ENCODE data around the gene FFAR1.

FFAR1 gene, protein sequence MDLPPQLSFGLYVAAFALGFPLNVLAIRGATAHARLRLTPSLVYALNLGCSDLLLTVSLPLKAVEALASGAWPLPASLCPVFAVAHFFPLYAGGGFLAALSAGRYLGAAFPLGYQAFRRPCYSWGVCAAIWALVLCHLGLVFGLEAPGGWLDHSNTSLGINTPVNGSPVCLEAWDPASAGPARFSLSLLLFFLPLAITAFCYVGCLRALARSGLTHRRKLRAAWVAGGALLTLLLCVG (N-terminal part only)

DNA sequence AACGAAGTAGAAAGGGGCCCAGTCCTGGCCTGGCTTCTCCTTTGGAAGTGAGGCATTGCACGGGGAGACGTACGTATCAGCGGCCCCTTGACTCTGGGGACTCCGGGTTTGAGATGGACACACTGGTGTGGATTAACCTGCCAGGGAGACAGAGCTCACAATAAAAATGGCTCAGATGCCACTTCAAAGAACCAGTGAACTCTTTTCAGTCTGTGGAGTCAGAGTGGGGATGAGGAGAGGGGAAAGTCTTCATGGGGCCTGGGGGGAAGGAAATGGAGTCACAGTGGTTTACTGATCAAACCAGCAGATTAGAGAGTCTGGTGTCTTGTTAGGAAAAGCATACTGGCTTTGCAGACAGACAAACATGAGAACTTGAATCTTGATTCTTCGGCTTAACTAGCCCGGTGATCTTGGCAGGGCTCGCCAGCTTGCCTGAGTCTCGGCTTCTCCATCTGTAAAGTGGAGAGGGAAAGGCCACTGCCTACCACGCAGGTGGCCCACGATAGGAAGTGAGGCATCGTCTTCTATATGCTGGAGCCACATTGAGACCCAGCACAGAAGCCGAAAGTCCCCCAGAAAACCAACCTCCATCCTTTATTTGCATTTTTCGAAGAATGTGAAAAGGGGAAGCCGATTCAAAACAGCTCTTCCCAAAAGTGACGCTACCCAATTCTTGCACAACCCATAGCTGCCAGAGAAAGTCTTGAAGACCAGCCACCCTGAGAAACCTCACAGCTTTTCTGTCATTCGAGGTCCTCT lies at the start of gene FFAR1:
Gene FFAR1, plus strand, starts transcription at position 732 of the 759 bp plus-strand sequence. CDS start 3,650 bp downstream, outside the sequence.
- H3K4me1 ChIP-seq (ENCODE audit: control insufficient read depth, insufficient read depth, low read length), result no peaks in the 10 kb centered on the region
- H3K27me3 ChIP-seq (replicated peaks; ENCODE audit: control insufficient read depth, insufficient read depth, low read length), result peaks cover 49% of the 10 kb centered on the region
- H3K9me3 ChIP-seq (ENCODE audit: control insufficient read depth, low read length), result no peaks in the 10 kb centered on the region
- DNase-seq (ENCODE audit: low read depth), result no peak
- no peak within 1 kb of the TSS for H3K4me3 ChIP-seq (ENCODE audit: low read length)
- no peak within 1 kb of the TSS for H3K9ac ChIP-seq (ENCODE audit: low read length)
- no peaks in the 10 kb centered on the region for H3K36me3 ChIP-seq (ENCODE audit: control insufficient read depth, insufficient read depth, low read length, severe bottlenecking)

DNA sequence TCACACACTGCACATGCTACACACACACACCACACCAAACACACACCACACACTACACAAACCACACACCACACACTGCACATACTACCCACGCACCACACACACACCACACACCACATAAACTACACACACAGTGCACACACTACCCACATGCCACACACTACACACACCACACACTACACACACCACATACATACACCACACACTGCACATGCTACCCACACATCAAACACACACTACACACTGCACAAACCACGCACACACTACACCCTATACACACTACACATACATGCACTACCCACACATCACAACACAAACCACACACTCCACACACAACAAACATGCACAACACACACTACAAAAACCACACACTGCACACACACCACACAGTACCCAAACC lies 49.8 kb upstream of the FFAR1 start:
- no peak overlapping the region for H3K4me3 ChIP-seq (ENCODE audit: low read length)
- no peak for DNase-seq (ENCODE audit: low read depth)
- no peaks in the 10 kb centered on the region for H3K36me3 ChIP-seq (ENCODE audit: control insufficient read depth, insufficient read depth, low read length, severe bottlenecking)
- H3K4me1 ChIP-seq (ENCODE audit: control insufficient read depth, insufficient read depth, low read length), result peaks cover 3% of the 10 kb centered on the region
- no peaks in the 10 kb centered on the region for H3K9me3 ChIP-seq (ENCODE audit: control insufficient read depth, low read length)
- no peak overlapping the region for H3K9ac ChIP-seq (ENCODE audit: low read length)
- H3K27me3 ChIP-seq (replicated peaks; ENCODE audit: control insufficient read depth, insufficient read depth, low read length), result peaks cover 62% of the 10 kb centered on the region

DNA sequence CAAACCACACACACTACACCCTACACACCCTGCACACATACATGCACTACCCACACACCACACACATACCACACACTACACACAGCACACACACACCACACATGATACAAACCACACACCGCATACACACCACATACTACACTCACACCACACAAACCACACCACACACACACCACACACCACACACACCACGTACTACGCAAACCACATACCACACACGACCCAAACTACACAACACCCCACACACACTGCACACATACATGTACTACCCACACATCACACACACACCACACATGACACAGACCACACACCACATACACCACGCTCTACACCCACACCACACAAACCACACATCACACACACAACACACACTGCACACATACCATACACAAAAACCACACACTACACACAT lies 49.1 kb upstream of the FFAR1 start:
- Histone ChIP-seq H3K36me3 (ENCODE audit: control insufficient read depth, insufficient read depth, low read length, severe bottlenecking) (no peaks in the 10 kb centered on the region), H3K4me3 (ENCODE audit: low read length) (no peak overlapping the region), H3K9ac (ENCODE audit: low read length) (no peak overlapping the region), H3K27me3 (replicated peaks; ENCODE audit: control insufficient read depth, insufficient read depth, low read length) (peaks cover 62% of the 10 kb centered on the region), H3K4me1 (ENCODE audit: control insufficient read depth, insufficient read depth, low read length) (peaks cover 3% of the 10 kb centered on the region), H3K9me3 (ENCODE audit: control insufficient read depth, low read length) (no peaks in the 10 kb centered on the region)
- DNase-seq (ENCODE audit: low read depth), result no peak

DNA sequence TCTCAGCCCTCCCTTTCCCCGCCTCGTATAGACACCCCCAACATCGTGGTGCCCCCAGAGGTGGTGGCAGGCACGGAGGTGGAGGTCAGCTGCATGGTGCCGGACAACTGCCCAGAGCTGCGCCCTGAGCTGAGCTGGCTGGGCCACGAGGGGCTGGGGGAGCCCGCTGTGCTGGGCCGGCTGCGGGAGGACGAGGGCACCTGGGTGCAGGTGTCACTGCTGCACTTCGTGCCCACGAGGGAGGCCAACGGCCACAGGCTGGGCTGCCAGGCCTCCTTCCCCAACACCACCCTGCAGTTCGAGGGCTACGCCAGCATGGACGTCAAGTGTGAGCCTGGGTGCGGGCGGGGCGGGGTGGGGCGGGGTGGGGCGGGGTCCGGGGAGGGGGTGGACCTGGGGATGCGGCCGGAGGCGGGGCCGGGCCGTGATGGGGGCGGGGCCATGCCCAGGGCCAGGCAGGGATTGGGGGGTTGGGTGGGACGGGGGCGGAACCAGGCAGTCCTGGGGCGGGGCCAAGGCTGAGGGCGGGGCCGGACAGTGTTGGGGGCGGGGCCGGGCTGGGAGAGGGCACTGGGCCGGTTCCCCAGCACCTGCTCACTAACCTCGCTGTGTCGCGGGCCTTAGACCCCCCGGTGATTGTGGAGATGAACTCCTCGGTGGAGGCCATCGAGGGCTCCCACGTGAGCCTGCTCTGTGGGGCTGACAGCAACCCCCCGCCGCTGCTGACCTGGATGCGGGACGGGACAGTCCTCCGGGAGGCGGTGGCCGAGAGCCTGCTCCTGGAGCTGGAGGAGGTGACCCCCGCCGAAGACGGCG lies 48.0 kb upstream of the FFAR1 start:
- H3K9ac ChIP-seq (ENCODE audit: low read length), result no peak overlapping the region
- no peaks in the 10 kb centered on the region for H3K36me3 ChIP-seq (ENCODE audit: control insufficient read depth, insufficient read depth, low read length, severe bottlenecking)
- peaks cover 58% of the 10 kb centered on the region for H3K27me3 ChIP-seq (replicated peaks; ENCODE audit: control insufficient read depth, insufficient read depth, low read length)
- peaks cover 3% of the 10 kb centered on the region for H3K4me1 ChIP-seq (ENCODE audit: control insufficient read depth, insufficient read depth, low read length)
- H3K9me3 ChIP-seq (ENCODE audit: control insufficient read depth, low read length), result no peaks in the 10 kb centered on the region
- no peak for DNase-seq (ENCODE audit: low read depth)
- no peak overlapping the region for H3K4me3 ChIP-seq (ENCODE audit: low read length)

DNA sequence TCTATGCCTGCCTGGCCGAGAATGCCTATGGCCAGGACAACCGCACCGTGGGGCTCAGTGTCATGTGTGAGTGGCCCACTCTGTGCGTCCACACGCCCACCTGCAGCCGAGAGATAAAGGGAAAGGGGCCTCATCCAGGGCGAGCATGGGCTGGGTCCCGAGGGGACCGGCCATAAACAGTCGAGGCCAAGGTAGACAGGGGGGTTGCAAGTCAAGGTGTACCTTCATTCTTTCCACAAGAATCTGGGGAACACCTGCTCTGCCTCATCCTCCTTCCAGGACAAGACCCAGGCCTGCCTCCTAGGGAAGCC lies 47.4 kb upstream of the FFAR1 start:
- H3K4me3 ChIP-seq (ENCODE audit: low read length), result no peak overlapping the region
- H3K9me3 ChIP-seq (ENCODE audit: control insufficient read depth, low read length), result no peaks in the 10 kb centered on the region
- H3K27me3 ChIP-seq (replicated peaks; ENCODE audit: control insufficient read depth, insufficient read depth, low read length), result peaks cover 57% of the 10 kb centered on the region
- H3K9ac ChIP-seq (ENCODE audit: low read length), result no peak overlapping the region
- DNase-seq (ENCODE audit: low read depth), result no peak
- H3K36me3 ChIP-seq (ENCODE audit: control insufficient read depth, insufficient read depth, low read length, severe bottlenecking), result no peaks in the 10 kb centered on the region
- peaks cover under 1% of the 10 kb centered on the region for H3K4me1 ChIP-seq (ENCODE audit: control insufficient read depth, insufficient read depth, low read length)

DNA sequence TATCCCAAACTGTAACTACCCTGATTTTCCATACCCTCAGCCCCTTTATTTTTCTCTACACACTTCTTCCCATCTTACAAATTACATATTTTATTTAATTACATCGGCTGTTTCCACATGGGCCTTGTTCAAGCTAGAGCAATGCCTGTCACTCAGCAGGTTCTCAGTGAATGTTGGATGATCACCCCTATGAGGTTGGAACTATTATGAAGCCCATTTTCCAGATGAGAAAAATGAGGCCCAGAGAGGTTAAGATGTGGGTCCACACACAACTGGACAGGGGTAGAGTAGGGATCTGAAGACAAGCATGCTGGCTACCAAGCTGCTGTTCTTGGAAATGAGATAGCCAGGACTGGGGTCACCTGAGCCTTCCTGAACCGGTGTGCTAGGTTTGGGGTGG lies 45.7 kb upstream of the FFAR1 start:
- Histone ChIP-seq H3K9ac (ENCODE audit: low read length) (no peak overlapping the region), H3K4me1 (ENCODE audit: control insufficient read depth, insufficient read depth, low read length) (no peaks in the 10 kb centered on the region), H3K4me3 (ENCODE audit: low read length) (no peak overlapping the region), H3K9me3 (ENCODE audit: control insufficient read depth, low read length) (no peaks in the 10 kb centered on the region), H3K36me3 (ENCODE audit: control insufficient read depth, insufficient read depth, low read length, severe bottlenecking) (no peaks in the 10 kb centered on the region), H3K27me3 (replicated peaks; ENCODE audit: control insufficient read depth, insufficient read depth, low read length) (peaks cover 50% of the 10 kb centered on the region)
- DNase-seq (ENCODE audit: low read depth), result no peak

DNA sequence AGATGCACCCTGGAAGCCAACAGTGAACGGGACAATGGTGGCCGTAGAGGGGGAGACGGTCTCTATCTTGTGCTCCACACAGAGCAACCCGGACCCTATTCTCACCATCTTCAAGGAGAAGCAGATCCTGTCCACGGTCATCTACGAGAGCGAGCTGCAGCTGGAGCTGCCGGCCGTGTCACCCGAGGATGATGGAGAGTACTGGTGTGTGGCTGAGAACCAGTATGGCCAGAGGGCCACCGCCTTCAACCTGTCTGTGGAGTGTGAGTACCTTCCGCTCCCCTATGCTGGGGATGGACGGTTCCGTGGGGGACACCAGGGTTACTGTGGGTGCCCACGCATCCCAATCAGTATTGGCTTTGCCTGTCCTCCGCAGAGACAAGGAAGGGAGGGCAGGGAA lies 45.3 kb upstream of the FFAR1 start:
- H3K9me3 ChIP-seq (ENCODE audit: control insufficient read depth, low read length), result no peaks in the 10 kb centered on the region
- H3K4me1 ChIP-seq (ENCODE audit: control insufficient read depth, insufficient read depth, low read length), result no peaks in the 10 kb centered on the region
- no peak overlapping the region for H3K9ac ChIP-seq (ENCODE audit: low read length)
- H3K4me3 ChIP-seq (ENCODE audit: low read length), result no peak overlapping the region
- H3K27me3 ChIP-seq (replicated peaks; ENCODE audit: control insufficient read depth, insufficient read depth, low read length), result peaks cover 46% of the 10 kb centered on the region
- DNase-seq (ENCODE audit: low read depth), result no peak
- H3K36me3 ChIP-seq (ENCODE audit: control insufficient read depth, insufficient read depth, low read length, severe bottlenecking), result no peaks in the 10 kb centered on the region

DNA sequence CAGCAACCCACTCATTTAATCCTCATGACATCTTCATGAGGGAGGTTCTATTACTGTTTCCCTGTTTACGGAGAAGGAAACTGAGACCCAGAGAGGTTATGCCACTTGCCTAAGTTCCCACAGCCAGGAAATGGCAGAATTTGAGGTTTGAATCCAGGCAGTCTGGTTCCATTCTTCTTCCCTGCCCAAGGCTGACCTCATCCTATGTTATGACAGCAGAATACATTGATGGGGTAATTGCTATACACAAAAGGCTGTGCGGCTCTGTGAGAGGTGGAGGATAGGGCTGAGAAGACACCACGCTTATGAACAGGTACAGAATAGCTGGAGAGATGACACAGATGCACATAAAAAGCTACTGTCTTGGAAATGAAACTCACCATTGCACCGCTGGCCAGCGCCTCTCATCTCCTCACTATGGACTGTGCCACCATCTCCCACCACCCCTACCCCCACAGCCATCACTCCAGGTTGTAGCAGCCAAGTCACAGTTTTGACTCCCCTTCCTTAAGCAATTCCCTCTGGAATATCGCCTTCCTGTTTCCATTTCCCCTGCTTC lies 44.3 kb upstream of the FFAR1 start:
- no peaks in the 10 kb centered on the region for H3K36me3 ChIP-seq (ENCODE audit: control insufficient read depth, insufficient read depth, low read length, severe bottlenecking)
- H3K4me1 ChIP-seq (ENCODE audit: control insufficient read depth, insufficient read depth, low read length), result no peaks in the 10 kb centered on the region
- no peak for DNase-seq (ENCODE audit: low read depth)

DNA sequence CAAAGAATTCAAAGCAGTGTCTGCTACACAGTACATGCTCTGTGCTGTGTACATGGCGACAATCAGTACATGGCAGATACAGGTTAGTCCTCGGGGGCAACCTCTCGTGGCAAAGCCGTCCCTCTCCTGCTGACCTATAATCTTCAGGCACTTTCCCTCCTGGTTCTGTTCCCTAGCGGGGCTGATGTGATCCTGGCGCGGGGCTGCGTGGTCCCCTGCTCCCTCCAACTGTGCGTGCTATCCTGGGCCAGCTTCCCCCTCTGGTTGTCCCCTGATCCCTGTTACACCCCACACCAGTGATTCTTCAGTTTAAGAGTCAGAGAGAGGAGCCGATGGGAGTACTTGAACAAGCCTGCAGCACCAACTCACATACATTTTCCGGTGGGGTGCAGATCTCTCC lies 43.7 kb upstream of the FFAR1 start:
- H3K27me3 ChIP-seq (replicated peaks; ENCODE audit: control insufficient read depth, insufficient read depth, low read length), result peaks cover 35% of the 10 kb centered on the region
- no peak overlapping the region for H3K4me3 ChIP-seq (ENCODE audit: low read length)
- H3K9ac ChIP-seq (ENCODE audit: low read length), result no peak overlapping the region
- H3K36me3 ChIP-seq (ENCODE audit: control insufficient read depth, insufficient read depth, low read length, severe bottlenecking), result no peaks in the 10 kb centered on the region
- H3K4me1 ChIP-seq (ENCODE audit: control insufficient read depth, insufficient read depth, low read length), result no peaks in the 10 kb centered on the region
- DNase-seq (ENCODE audit: low read depth), result no peak
- no peaks in the 10 kb centered on the region for H3K9me3 ChIP-seq (ENCODE audit: control insufficient read depth, low read length)

More for the DNA sequence above, 44.3 kb upstream of the FFAR1 start:
- H3K27me3 ChIP-seq (replicated peaks; ENCODE audit: control insufficient read depth, insufficient read depth, low read length), result peaks cover 40% of the 10 kb centered on the region
- H3K4me3 ChIP-seq (ENCODE audit: low read length), result no peak overlapping the region
- H3K9me3 ChIP-seq (ENCODE audit: control insufficient read depth, low read length), result no peaks in the 10 kb centered on the region
- H3K9ac ChIP-seq (ENCODE audit: low read length), result no peak overlapping the region

DNA sequence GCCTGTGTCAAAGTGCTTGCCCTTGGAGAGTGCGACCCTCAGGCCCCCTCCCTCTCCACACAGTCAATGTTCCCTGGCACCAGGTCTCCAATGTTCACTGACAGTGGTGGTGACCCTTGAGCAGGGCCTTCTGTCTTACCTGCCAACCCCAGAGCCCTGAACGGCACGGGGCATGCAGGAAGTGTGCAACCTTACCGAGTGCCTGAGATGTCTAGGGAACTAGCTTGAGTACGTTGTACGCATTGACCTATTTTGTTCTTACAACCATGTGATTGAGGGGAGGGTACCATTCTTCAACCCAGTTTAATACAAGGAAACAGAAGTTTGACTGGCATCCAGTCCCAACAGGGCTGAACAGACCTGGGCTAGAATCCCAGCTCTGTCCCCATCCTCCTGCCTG lies 42.5 kb upstream of the FFAR1 start:
- H3K36me3 ChIP-seq (ENCODE audit: control insufficient read depth, insufficient read depth, low read length, severe bottlenecking), result no peaks in the 10 kb centered on the region

More for the DNA sequence above, 42.5 kb upstream of the FFAR1 start:
- peaks cover 33% of the 10 kb centered on the region for H3K27me3 ChIP-seq (replicated peaks; ENCODE audit: control insufficient read depth, insufficient read depth, low read length)
- no peaks in the 10 kb centered on the region for H3K4me1 ChIP-seq (ENCODE audit: control insufficient read depth, insufficient read depth, low read length)
- no peaks in the 10 kb centered on the region for H3K9me3 ChIP-seq (ENCODE audit: control insufficient read depth, low read length)
- no peak overlapping the region for H3K4me3 ChIP-seq (ENCODE audit: low read length)
- DNase-seq (ENCODE audit: low read depth), result no peak
- no peak overlapping the region for H3K9ac ChIP-seq (ENCODE audit: low read length)

Measured in adipocyte (in vitro differentiated cells).